Measurements from ENCODE around the gene MRPL11. TPM values are rescaled to one million over a fixed set of nuclear protein-coding genes. Genes with fewer than 3 reads are reported as not detected.

Gene MRPL11
- total and polyA plus RNA-seq, 2 donors (not counting 3 experiments of a cell fraction or from before 2014, with no cell fraction given) = 54.9 to 69.1 TPM

DNA sequence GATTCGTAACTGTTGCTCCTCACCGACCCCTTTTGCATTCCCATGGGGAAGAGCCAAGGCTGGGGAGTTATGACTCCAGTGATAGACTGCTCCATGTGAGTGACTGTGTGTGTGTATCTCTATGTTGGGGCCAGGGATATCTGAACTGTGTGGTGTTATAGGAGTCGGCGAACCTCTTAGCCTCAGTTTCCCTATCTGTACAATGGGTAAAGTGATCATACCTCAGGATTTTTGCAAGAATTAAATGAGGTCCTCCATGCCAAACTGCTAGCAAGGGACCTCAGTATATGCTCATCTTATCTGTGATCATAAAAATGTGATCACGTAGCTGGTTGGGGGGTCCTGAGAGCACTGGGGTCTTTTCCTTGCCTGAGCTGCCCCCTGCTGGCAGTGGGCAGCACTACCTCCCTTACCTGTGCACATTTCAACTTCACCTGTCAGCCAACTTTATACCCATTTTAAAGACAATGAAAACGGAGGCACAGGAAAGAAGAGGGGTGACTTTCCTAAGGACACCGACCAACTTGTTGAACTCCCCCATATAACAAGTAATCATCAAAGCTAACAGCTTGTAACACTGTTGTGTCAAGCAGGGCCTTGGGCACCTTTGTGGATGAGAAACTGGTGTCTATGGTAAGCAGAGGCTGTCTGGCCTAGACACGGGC is 40.2 kb upstream of the MRPL11 start:
- H4K20me1 ChIP-seq (replicated peaks; ENCODE audit: control insufficient read depth, extremely low read depth, insufficient read depth, low read length) = no peaks in the 10 kb centered on the region
- peaks cover 10% of the 10 kb centered on the region for H3K4me1 ChIP-seq (ENCODE audit: control insufficient read depth, extremely low read depth, insufficient read depth, low read length)
- peak overlapping the region; percentile 93 for H3K4me2 ChIP-seq (ENCODE audit: insufficient read depth, low read length)
- H2AFZ ChIP-seq (ENCODE audit: low read depth, low read length) = no peak overlapping the region
- dilution Hi-C loops (cut with MboI; ENCODE audit: extremely low pct_ligation_motif_present, low sequenced_read_pairs) (no loop called here), intact Hi-C loops (cut with micrococcal nuclease) (no loop called here)
- CTCF ChIA-PET = interaction anchor here (0.7 to 1.9 kb wide), 10 partner anchors 8 to 199 kb away, joined by 3 to 8 read pairs (median 4); partner anchors contain the start of genes MRPL11, NPAS4, PELI3 and RBM4B
- POLR2A ChIA-PET = no interaction called here
- peak overlapping the region; percentile 99 for H3K9ac ChIP-seq (replicated peaks; ENCODE audit: extremely low read depth, insufficient read depth, low read length)
- no peaks in the 10 kb centered on the region for H3K9me3 ChIP-seq (replicated peaks; ENCODE audit: control insufficient read depth, insufficient read depth, low read length)
- TF ChIP-seq JUN (IDR thresholded peaks at IDR 0.05; ENCODE audit: borderline replicate concordance, insufficient read depth, insufficient read length, low read depth) = no peak
- TF ChIP-seq, protein P1, sequence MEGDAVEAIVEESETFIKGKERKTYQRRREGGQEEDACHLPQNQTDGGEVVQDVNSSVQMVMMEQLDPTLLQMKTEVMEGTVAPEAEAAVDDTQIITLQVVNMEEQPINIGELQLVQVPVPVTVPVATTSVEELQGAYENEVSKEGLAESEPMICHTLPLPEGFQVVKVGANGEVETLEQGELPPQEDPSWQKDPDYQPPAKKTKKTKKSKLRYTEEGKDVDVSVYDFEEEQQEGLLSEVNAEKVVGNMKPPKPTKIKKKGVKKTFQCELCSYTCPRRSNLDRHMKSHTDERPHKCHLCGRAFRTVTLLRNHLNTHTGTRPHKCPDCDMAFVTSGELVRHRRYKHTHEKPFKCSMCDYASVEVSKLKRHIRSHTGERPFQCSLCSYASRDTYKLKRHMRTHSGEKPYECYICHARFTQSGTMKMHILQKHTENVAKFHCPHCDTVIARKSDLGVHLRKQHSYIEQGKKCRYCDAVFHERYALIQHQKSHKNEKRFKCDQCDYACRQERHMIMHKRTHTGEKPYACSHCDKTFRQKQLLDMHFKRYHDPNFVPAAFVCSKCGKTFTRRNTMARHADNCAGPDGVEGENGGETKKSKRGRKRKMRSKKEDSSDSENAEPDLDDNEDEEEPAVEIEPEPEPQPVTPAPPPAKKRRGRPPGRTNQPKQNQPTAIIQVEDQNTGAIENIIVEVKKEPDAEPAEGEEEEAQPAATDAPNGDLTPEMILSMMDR (IDR thresholded peaks at IDR 0.05; ENCODE audit: extremely low read depth in 1 of 2, insufficient read depth in 1 of 2, low read depth in 1 of 2, low read length in 2 of 2) = peak; percentile 69 to 82
- H3K79me2 ChIP-seq (ENCODE audit: control insufficient read depth, insufficient read depth, low read length) = peaks cover 7% of the 10 kb centered on the region
- FAIRE-seq = peak; percentile 28
- no TSS peak for BruUV-seq (replicated peaks)
- peak overlapping the region; percentile 71 to 89 (median 86) for H3K4me3 ChIP-seq (replicated peaks in 1 of 3; ENCODE audit: insufficient read depth in 1 of 3, low read depth in 1 of 3, low read length in 3 of 3)
- no peaks in the 10 kb centered on the region for H3K36me3 ChIP-seq (ENCODE audit: control insufficient read depth in 2 of 2, extremely low read depth in 1 of 2, insufficient read depth in 2 of 2, low read length in 2 of 2)
- H3K27me3 ChIP-seq (ENCODE audit: control insufficient read depth in 2 of 2, insufficient read depth in 2 of 2, low read length in 2 of 2) = no peaks in the 10 kb centered on the region
- no peaks in the 10 kb centered on the region for H3K9me1 ChIP-seq (replicated peaks; ENCODE audit: control insufficient read depth, extremely low read depth, insufficient read depth, low read length)
- DNase-seq (ENCODE audit: low read depth, low spot score) = peak; percentile 37
- H3K27ac ChIP-seq (ENCODE audit: insufficient read depth, low read depth, low read length) = peak overlapping the region; percentile 96
